Islet precursor cell (in vitro differentiated cells): ENCODE data around the gene MEX3D.

Experiments
- DNase-seq: peaks from one replicate; pipeline ENCODE4 v3.0.0-alpha.2; 2018

Gene MEX3D

DNA sequence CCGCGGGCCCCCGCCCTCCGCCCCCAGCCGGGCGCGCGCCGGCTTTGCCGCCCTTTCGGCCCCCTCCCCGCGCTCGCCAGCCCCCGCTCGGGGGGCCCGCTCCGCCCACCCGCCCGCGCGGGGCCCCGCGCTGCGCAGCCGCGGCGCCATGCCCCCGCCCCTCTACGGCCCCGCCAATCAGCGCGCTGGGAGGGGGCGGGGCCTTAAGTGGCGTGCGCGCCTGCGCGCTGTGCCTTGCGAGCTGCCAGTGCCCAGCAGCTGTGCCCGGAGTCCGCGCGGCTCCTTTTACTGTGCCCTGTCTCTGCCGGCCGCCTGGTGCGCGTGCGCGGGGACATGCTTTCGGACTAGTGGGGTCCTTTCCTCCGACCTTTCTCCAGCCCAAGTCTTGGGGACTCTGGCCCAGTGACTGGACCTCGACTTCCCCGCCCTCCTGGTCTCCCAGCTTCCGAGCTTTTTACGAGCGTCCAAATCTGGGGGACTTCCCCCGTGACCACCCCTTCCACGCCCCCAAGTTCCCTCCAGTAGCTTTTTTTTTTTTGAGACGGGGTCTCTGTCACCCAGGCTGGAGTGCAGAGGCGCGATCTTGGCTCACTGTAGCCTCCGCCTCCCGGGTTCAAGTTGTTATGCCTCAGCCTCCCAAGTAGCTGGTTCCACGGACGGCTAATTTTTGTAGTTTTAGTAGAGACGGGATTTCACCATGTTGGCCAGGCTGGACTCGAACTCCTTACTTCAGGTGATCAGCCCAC lies 24.8 kb upstream of the MEX3D start, which contains the start of gene MBD3:
MBD3 (minus strand) TSS at position 111 of the 746 bp plus-strand sequence. CDS start 234 bp downstream, outside the sequence.
- peak; percentile 96 for DNase-seq

- peak; percentile 89 for DNase-seq
Measured at GRCh38 chr19:1592024-1592754, 24.1 kb upstream of the MEX3D start.

GRCh38 chr19:1591421-1592023 lies 23.4 kb upstream of the MEX3D start:
- DNase-seq, result no peak

DNA sequence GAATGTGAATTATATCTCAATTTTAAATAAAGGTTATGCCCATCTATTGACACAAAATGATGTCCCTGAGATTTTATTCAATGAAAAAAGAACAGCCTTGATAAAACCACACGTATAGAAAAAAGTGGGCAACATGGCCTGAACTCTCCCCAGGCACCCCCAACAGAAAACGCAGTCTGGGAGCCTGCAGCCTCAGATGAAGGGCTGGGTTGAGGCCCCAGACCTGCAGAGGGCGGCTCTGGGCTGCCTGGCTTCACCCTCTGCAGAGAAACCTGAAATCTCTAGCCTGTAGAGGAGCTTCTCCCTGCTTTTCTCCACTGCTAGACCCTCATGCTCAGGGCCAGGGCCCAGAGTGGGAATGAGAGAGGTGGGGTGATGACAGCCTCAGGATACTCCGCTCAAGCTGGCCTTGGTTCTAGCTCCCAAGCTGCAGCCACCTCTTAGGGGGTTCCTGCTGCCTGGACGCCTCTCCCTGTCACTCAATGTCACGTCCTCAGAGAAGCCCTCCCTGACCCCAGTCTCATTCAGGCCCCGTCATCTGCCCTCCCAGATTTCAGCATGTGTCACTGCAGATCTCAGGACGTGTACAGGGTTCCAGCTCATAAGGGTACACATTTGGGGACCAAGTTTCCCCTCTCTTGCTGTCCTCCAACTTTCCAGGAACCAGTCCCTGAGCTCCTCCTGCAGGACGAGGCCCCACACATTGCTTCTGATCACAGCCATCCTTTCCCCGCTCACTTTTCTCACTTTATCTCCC lies 22.7 kb upstream of the MEX3D start:
- peak; percentile 68 for DNase-seq

- no peak for DNase-seq
Measured at GRCh38 chr19:1587872-1588271, 19.7 kb upstream of the MEX3D start.

DNA sequence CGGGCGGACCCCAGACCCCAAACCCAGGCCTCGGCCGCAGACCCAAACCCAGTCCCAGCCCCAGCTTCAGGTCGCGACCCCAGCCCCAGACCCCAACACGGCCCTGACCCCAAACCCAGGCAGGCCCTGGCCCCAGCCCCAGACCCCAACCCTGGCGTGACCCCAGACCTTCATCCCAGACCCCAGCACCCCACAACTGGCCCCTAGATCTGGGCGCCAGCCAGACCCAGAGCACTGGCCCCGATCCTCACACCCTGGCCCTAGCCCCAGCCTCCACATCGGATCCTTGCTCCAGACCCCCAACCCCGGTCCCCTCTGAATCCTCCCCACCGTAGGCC lies 17.1 kb upstream of the MEX3D start:
- no peak for DNase-seq

- DNase-seq, result no peak
Measured at GRCh38 chr19:1584500-1585242, 16.5 kb upstream of the MEX3D start.

DNA sequence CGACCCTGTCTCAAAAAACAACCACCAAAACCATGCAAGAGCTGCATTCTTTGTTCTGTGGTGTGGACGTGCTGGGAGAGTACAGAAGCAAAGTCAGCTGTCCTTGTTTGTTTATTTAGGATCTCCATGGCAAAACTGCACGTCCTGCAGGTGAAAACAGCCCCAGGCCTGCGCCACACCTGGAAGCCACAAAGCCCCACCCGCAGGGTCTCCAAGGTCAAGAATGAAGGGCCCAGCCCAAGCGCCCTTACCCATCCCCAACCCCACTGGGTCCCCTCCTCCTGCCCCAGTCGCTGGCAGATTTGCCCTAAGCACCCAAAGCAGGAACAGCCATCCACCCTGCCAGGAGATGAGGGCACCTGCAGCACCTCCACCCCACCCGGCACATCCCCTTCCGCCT lies 14.1 kb upstream of the MEX3D start:
- DNase-seq, result no peak

- no peak for DNase-seq
Measured at GRCh38 chr19:1580957-1581356, 12.8 kb upstream of the MEX3D start.

DNA sequence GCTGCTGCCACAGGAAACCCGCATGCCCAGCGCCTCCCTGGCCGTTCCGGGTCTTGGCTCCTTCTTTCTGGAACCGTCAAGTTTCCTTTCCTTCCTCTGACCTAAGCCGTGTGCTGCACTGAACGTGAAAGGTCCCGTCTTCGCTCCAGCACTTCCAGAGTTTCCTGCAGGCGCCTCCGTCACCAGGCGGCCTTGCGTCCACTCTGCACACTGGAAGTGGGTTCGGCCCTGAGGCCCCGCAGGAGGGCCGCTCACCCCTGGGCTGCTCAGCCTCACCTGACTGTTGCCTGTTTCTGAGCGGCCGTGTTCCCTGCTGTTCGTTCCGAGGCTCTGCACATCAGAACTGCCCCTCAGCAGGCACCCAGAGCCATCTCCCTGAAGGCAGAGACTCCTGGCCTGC lies 12.3 kb upstream of the MEX3D start:
- DNase-seq, result no peak

DNA sequence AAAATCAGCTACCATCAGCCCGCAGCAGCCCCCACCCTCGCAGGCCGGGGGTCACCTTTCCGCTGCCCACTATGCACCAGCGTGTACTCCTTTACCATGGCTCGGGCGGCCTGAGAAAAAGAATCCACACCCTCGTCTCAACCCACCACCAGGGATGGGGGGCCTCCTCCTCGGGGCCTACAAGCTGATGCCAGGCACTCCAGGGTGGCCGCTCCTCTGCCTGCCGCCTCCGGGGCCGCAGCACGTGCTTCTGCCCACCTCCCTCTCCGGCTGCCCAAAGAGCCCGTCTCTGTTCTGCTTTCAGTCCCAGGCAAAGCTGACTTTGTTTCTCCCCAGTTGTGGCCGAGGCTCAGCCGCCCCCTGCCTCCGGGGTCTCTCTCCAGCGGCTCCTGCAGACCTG lies 11.1 kb upstream of the MEX3D start:
- DNase-seq, result no peak

DNA sequence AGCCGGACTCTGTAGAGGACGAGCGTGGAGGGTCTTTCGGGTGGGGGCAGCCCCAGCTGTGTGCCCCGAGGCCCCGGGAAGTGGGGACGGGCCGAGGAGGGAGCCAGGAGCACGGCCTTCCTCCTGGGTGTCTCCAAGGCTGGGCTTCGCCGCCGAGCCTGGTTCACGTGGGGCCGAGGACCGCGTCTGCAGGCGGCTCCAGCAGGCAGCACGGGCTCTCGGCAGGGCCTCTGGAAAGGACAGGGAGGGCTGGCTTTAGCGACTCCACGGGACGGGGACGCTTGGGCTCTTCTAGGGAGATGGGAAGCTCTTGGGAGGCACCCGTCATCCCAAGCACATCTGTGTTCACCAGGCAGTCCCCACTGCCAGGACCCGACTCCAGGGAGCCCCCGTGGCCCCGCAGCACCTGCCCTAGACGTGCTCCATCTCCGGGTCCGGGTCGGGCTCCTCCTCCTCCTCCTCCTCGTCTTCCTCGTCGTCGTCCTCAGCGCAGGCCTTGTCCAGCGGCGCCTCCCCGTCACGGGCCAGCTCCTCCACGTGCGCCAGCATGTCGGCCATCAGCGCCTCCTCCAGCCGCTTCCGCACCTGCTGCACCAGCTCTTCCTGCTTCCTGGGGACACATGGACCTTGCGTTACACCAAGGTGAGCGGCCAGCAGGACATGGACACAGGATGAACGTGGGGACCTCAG lies 9.9 kb upstream of the MEX3D start:
- no peak for DNase-seq

DNA sequence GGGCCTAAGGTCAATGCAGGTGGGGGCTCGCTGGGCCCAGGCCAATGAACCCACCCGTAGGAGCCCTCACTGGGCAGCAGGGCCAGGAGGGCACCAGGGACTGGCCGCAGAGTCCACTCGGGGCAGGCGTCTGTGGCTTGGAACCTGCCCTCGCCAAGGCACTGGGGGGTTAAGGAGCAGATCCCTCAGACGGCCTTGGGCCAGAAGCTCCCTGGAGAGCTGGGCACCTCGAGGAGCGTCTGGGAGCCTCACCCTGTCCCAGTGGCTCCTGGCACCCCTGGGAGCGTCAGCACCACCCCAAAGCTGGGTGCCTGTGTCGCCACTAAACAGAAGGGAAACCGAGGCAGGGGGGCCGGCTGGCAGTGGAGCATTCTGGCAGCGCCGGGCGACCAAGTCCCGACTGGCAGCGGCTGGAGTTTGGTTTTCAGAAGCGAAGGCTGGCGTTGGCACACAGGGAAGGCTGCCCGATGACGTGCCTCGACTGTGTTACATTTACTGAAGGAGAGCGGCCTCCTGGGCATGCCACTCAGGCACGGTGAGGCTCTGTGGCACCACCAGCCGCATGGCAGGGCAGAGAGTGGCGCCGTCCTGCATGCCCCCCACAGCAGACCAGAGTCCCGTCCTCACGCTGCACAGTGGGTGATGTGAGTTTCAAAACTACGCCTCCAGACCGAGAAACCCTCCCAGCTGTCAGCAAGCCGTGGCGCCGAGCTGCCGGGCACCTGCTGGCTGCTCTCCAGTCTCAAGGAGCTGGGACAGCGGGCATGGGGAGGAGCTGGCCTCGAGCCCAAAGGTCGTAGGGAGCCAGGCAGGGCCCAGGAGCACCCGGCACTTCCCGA lies 9.2 kb upstream of the MEX3D start:
- DNase-seq, result no peak

DNA sequence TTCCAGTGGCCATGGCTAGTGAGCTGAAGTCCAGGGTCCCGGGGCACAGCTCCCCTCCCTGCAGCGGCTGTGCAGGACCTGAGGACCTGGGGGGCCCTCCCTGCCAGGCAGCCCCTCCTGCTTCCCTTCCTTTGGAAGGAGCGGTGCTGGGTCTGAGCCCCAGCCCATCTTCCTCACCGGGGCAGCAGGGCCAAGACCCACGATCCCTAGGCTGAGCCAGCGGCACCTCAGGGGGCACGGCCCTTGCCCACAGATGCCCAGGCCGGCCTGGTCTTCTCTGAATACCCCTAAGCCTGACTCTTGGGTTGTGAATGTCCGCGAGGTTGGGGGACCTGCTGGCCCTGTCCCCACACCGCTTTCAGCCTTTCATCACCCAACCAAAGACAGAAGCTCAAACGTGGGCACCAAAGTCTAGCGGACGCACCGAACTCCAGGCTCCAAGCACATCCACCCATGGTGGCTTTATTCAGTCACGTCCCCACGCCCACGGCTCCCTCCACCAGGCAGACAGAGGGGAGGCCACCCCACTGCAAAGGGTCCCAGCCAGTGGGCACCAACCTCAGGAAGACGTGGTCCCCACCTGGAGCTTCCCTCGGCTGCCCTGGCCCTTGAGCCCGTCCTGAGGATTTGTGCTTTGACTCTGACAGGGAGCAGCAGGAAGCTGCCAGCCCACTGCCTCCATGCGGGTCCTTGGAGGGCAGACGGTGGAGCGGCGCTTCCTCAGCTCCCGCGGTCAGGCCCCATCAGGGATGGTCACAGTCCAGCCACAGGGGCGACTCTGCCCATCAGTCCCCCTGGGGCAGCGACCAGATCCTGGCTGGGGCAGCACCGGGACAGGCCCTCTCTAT lies 8.3 kb upstream of the MEX3D start:
- DNase-seq, result no peak

- DNase-seq, result no peak
Measured at GRCh38 chr19:1575323-1576241, 7.5 kb upstream of the MEX3D start.

GRCh38 chr19:1574354-1575136 lies 6.4 kb upstream of the MEX3D start:
- no peak for DNase-seq

DNA sequence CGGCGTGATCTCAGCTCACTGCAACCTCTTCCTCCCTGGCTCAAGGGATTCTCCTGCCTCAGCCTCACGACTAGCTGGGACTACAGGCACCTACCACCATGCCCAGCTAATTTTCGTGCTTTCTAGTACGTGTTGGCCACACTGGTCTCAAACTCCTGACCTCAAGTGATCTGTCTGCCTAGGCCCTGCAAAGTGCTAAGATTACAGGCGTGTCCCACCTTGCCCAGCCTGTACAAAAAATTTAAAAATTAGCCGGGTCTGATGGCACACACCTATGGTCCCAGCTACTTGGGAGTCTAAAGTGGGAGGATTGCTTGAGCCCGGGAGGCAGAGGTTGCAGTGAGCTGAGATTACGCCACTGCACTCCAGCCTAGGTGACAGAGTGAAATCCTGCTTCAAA lies 4.7 kb upstream of the MEX3D start:
- no peak for DNase-seq

DNA sequence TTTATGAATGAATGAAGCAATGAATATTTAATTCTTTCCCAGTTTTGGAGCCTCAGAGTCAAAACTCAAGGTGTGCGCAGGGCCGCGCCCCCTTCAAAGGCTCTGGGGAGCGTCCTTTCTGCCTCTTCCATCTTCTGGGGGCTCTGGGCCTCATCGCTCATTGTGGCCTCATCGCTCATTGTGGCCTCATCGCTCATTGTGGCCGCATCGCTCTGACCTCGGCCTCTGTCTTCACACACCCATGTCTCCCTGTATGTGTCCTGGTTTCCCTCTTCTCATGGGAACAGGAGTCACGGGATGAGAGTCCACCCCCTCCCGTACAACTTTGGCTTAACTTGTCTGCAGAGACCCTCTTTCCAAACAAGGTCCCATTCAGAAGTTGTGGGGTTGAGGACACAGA lies 3.2 kb upstream of the MEX3D start:
- no peak for DNase-seq
